HG02623 (cell line): ENCODE data around the gene LONRF2.

ENCODE experiments used
- ATAC-seq: cut with Tn5 transposase; IDR thresholded peaks from one replicate; pipeline ENCODE4 v1.9.1; 2021; ENCODE audit warnings: moderate library complexity; ENCODE audit not compliant: unreplicated experiment

The LONRF2 gene

DNA sequence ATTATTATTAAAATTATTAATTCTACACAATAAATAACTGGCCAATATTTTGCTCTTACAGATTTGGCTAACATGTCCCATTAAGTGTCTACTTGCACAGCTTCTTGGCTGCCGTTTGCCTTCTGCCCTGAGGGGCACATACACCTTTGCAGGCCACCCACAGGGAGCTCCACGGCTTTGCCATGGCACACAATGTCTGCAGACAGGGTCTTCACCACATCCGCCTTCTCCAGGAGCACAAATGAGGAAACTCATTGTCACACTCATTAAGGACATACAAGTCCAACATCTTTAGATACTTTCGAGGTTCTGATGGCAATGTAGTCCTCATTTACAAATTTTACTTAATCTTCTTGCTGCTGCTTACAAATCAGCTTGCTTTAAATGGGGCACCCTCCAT, 45.6 kb downstream of the LONRF2 start:
- no peak for ATAC-seq

DNA sequence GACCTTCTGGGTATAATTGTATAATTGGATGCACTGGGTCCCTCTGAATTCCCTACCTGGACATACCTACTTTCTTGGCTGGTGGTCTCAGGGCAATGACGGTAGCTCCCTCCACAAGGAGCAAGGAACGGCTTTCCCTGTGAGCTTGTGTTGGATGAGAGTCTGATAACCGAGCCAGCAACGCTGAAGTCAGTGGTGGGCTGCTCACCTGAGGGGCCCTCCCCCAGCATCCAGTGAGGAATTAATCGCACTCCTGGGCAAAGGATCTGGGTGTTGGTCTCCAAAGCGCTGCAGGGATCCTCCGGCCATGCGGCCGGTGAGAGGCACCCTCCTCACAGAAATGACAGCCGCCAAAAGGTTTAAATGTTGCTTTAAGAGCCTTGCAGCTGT, 47.1 kb downstream of the LONRF2 start:
- no peak for ATAC-seq

DNA sequence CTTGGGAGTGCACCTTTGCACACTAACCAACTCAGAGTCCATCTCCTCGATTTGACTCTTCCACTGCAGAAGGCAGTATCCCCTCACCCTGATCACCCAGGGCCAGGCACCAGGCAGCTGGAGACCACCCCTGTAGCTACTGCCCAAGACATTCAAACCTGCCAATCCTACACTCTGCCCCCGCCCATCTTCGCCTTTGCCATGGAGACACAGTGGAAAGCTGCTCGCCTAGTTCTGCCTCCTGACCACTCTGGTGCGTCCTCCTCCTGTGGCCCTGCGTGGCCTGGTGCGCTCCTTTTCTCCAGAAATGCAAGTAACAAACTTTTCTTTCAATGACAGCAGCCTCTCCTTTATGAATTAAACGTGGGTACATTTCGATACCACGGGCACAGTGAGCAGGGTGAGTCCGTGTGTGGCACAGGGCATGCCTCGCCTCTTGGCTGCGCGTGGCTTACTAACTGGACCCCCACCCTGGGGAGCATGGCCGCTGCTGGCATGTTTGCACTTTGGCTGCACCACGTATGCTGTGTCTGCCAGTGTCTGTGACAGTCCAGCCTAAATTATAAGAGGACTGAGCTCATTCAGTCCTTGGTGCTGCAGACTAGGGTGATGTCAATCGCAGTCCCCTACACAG, 47.6 kb downstream of the LONRF2 start:
- ATAC-seq = no peak

DNA sequence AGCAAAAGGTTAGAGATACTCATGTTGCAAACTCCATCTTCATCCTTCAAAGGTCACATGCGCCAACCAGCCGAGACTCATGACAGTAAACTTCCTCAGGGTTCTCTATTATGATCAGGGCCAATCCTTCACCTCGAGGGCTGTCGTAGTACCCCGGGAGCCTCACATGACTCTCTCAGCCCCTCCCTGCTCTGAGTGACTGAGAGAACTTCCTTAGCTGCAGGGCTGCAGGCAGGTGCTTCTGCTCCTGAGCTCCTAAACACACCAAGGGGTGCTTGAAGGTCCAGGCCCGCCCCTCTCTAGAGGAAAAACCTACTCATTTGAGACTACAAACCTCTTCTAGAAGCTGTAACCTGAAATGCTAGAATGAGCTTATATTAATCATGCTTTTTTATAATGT, 48.2 kb downstream of the LONRF2 start:
- no peak for ATAC-seq

DNA sequence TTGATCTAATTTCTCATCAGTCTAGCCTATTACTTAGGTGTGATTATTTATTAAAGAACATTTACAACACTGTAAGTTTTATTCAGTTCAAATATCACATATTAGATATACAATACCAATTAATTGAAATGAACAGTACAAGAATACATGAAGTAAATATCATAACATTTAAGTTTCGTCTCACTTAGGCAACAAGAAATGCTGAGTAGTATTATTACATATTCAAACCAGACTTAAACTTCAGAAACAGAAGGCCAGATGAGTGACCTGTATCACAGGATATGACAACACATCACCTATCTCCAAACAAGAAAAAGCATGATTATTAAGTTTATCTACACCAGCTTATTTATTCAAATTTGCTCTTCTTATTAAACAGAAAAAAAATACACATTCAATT, 48.9 kb downstream of the LONRF2 start:
- ATAC-seq = no peak

DNA sequence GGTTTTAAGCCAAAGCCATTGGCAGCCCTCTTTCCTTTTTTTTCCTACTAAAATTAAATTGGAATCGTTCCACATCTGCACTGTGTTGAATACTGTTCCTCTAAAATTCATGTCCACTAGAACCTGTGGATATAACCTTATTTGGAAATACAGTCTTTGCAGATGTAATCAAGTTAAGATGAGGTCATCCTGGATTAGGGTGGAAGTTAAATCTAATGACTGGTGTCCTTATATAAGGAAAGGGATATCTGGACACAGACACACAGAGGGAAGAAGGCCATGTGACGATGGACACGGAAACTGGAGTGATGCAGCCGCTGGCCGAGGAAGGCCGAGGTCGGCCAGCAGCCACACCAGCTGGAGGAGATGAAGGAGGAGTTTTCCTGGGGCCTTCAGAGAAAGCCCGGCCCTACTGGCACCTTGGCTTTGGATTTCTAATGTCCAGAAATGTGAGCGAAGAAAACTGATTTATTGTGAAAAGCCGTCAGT, 49.4 kb downstream of the LONRF2 start:
- no peak for ATAC-seq

DNA sequence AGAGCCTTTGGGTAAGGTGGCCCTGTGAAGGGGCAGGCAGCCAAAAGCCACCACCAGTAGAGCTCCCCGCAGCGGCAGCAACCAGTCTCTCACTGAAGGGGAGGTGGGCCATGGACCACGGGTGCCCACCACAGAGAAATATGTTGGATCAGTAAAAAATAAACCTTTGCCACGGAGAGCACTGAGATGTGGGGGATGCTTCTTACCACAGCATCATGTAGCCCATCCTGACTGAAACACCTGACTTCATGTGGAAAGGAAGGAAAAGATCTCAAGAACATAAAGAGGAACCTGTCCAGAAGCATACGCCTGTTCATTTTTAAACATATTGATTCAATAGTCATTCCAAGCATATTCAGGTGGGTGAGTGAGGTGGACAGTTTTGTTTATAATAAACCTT, 51.1 kb downstream of the LONRF2 start:
- ATAC-seq = no peak

DNA sequence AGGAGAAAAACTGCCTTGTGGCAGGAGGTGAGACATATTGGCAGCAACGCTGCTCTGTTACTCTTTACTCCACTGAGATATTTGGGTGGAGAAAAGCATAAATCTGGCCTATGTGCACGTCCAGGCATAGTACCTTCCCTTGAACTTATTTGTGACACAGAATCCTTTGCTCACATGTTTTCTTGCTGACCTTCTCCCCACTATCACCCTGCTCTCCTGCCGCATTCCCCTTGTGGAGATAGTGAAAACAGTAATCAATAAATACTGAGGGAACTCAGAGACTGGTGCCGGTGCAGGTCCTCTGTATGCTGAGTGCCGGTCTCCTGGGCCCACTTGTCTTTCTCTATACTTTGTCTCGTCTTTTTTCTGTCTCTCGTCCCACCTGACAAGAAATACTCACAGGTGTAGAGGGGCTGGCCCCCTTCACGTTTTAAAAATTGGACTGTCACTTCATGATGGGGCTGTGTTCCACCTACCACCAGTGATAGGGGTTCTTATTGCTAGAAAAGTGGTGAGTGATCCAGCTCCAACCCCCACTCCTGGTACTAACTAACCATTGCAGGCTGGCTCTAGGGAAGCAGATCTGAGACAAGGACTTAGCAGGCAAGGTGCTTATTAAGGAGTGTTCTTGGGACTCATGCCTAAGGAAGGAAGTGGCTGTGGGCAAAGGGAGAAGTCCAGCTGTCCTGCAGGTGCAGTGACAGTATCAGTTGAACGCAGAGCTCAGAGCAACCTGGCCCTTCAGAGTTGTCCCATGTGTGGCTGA, 51.7 kb downstream of the LONRF2 start:
- ATAC-seq = no peak

DNA sequence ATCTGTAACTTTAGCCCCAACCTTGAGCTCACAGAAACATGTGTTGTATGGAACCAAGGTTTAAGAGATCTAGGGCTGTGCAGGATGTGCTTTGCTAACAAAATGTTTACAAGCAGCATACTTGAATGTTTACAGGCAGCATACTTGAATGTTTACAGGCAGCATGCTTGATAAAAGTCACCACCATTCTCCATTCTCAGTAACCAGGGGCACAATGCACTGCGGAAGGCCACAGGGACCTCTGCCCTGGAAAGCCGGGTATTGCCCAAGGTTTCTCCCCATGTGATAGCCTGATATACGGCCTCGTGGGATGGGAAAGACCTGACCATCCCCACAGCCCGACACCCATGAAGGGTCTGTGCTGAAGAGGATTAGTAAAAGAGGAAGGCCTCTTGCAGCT, 52.4 kb downstream of the LONRF2 start:
- ATAC-seq = no peak

DNA sequence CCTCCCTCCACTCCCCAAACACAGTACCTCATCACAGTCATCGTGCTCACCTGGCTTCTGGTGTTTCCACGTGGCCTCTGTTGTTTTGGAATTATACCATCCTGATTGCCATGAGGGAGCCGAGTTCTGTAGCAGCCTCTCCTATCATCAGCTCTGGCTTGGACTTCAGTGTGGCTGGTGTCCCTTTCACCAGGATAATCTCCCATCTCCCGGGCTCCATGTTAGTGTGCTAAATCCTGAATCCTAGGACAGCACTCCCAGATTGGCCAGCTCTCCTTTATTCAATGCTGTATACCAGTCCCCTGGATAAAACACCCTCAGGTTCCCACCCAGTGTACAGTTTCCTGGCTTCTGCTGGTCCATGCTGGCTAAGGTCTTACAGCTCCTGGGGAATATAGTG, 53.3 kb downstream of the LONRF2 start:
- ATAC-seq = no peak

DNA sequence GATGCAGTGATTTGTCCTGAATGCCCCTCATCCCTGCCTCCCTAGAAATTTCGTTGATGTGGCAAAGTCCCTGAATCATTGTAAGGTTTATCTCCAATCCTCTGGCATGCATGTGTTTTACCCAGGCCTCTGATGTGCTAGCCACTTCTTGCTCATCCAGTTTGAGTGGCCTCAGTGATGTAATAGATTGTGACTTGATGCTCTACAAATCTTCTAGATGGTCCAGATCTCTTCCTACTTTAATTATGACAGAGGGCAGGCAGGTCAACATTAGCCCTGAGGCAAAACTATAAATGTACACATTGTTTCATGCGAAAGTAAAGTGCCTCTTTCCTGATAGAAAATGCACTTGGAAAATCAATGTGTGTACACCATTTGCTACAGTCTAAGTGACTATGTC, 54.5 kb downstream of the LONRF2 start:
- ATAC-seq = no peak

DNA sequence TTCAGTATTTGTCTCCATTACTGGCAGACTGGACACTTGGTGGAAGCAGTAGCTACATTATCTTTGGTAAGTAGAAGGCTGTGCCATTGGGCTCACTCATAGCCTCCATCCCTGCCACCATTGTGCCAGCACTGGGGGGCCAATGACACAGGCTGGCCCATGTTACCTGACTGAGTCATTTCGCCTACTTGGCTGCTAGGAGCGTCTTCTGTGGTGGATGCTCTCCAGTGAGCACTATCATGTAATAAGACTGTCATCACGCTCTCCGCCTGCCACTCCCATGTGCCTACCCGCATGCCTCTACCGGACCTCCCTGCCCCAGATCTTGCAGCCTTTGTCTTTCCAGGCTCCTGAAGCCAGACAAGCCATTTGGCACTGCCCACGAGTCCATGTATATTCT, 56.2 kb downstream of the LONRF2 start:
- ATAC-seq = no peak

DNA sequence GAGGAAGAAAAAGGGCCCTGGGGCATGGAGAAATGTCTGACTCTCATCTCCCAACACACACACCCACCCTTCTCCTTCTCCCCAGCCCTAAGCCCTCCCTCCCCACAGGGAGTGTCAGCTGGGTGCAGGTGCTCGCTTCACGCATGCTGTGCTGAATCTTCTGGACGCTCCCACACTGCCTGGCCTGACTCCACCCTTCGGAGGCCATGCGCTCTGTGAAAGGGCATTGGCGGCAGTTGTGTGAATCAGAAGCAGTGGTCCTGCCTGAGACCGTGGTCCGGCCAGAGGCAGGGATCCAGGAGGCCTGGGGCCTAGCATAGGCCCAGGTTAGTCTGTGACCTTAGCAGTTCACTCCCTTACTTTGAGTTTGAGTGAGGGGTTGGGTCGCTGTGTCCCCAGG, 57.1 kb downstream of the LONRF2 start:
- no peak for ATAC-seq

DNA sequence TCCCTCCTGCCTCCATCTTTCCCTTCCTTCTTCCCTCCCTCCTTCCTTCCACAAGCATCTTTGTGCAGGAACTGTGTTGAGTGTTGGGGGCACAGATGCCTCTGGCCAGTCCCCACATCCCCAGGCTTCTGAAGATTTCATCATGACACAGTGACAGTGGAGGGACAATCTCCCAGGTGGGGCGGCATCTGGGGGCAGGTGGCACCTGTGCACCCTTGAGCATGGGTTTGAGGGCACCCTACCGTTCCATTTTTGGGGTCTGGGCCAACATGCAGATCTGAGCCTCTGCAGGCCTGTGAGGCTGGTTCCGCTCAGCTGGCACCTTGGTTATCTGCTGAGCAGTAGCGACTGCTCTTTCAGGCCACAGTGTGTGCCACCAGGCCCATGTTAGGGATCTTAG, 57.6 kb downstream of the LONRF2 start:
- ATAC-seq = no peak

DNA sequence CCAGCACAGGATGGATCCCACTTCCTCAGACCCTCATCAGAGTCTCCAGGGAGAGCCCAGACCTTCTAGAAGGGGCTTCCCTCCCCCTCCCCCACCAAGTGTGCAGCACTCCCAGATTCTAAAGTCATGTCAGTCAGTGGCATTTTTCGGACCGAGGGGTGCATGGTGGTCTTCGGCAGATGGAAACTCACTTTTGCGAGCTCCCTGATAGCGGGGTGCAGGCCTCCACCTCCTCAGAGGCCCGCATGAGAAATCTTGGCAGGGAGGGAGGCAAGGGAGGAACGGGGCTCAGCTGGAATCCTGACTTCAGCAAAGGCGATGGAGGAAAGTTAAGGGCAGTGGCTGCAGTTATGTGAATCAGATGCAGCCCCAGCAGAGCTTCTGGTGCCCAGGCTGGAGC, 58.2 kb downstream of the LONRF2 start:
- ATAC-seq = no peak

DNA sequence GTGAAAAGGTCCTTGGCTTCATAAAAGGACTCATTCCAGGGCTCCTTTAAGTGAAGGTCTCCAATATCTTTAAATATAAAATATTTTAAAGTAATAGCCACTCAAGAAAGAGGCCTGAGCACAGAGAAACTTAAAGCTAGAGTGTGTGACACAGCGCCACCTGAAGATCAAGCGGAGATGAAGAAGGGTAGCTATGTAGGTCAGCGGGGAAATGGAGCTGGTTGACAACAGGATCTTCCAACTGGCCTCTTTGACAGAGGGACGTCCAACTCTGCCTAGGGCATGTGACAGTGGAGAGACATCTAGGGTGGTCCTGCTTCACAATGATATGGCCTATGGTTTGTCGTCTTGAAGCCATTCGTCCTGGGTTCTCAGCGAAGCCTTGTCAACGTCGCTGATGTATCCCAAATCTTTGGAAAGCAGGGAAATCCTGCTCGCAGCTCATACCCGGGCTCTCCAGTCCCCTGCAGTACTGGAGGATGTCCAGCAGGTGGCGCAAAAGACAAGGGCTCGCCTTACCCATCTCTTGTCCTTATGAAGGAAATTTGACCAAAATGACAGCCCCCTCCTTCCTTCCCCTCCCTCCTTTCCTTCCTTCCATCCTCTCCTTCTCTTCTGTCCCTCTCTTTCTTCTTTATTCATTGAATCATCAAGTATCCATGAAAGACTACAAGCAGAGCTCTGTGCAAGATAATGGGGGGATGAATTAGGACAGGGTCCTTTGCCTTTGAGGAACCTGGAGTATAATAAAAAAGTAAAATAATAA, 59.6 kb downstream of the LONRF2 start:
- no peak for ATAC-seq

DNA sequence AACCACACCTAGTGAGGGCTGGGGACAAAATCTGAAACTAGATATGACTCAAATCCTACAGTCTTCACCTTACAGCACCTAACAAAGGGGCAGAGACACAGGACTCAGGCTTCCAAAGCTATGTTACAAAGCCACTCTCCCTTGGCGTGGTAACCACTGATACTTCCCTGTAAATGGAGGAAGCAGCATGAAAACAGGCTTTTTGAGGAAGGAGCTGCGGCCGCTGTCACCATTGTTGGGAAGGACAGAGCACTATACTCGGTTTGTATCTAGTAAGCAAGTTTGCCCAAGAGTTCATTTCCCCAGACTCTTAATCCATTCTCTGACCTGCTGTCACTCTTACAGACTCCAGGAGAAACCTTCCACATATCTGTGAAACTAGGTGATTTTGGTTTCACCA, 60.3 kb downstream of the LONRF2 start:
- no peak for ATAC-seq

DNA sequence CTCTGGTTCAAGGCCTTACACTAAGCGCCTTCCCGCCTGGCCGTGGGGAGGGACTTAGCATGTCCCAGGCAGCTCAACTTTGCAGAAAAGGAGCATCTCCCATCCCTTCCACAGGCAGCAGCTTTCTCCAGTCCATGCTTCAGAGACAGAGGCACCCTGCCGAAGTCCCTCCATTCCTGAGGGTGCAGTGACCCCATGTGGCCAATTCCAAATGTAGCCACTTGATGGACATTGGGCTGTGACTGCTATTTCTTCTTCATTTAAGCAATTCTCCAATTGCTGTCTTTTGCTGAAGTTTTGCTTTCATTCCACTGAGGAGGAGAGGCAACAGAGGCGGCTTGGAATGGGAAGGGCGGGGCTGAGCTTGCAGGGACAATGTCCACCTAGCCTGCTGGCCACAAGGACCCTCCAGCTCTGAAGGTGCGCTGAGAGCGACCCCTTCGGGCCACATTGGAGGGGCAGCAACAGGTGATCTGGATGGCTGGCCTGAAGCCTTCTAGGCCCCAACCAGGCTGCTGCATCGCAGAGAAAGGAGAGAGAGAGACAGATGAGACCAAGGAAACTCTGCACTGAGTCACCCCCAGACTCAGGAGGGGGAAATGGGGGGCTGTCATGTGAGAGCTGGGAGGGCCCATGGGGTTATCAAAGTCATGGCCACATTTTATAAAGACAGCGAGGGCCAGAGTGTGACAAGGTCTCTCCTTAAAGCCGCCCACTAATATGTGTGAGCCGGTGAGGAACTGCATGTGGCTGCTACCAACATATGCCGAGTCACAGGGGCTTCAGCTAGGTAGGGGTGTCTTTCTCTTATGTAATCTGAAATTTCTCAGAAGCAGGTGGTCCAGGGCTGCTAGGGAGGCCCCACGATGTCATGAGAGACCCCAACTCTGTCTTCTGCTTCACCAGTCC, 61.3 kb downstream of the LONRF2 start:
- no peak for ATAC-seq

DNA sequence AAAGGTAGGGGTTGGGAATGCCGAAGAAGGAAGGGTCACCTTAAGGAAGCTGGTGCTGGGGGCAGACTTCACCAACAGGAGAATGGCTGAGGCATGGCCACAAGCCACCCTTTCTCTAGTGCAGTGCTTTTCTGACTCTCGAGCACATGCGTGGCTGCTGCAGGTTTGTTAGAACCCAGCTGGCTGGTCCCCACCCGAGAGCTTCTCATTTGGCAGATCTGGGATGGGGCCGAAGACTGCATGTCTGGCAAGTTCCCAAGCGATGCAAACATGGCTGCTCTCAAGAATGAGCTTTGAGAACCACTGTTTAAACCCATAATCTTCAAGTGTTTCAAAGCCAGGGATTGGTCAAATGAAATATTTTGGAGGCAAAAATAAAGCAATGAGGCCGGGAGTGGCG, 63.2 kb downstream of the LONRF2 start:
- no peak for ATAC-seq

DNA sequence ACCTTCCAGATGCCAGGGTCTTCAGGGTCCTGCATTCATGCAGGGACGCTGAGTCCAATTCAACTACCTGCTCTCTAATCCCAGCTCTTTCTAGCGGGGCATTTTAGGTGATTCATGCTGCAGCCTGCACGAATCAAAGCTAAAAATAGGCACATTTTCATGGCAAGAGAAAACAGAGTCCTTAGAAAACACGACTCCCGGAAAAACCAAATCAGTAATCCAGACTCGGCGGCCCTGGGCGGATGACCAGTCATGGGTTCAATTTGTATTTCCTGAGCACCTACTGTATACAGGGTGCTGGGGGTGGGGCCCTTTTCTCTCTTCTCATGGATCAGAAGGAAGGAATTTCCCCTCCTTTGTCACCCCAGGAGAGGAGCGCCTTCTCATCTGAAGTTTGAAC, 64.4 kb downstream of the LONRF2 start:
- ATAC-seq = no peak

DNA sequence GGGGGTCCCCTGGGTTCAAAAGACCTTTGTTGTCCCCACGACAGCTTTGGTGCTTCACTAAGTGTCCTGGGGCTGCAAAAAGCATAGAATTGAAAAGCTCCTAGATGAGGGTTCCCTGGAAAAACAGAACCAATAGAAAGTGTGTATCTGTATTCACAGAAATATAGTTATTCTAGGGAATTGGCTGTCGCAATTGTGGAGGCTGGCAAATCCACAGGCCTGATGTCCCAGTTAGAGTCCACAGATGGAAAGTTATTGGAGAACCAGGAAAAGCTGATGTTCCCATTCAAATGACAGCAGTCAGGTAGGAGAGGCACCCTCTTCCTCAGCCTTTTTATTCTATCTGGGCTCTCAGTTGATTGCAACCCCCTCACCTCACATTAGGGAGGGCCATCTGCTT, 65.5 kb downstream of the LONRF2 start:
- no peak for ATAC-seq
